Peyer's patch (tissue), 4 donors: ENCODE data around the gene DDX19B. TPM values are rescaled to one million over a fixed set of nuclear protein-coding genes. Genes with fewer than 3 reads are reported as not detected.
"Not testable (repeated sequence)": the region's sequence is repeated elsewhere in the genome, so short reads cannot be mapped to it uniquely, and the experiment has no call there.

Experiments used
- DNase-seq, 3 donors: peaks; one replicate each; pipeline ENCODE4 v3.0.0-alpha.2; 2017 to 2019
- H3K27ac ChIP-seq, 4 donors: fragments of 200-600 bp; sonication (generic); one replicate each; pipeline ENCODE4 v1.5.1; 2016 to 2019
- H3K27me3 ChIP-seq, 2 donors: fragments of 200-600 bp; sonication (generic); one replicate each; pipeline ENCODE4 v1.5.1; 2019
- H3K36me3 ChIP-seq, 3 donors: fragments of 200-600 bp; sonication (generic); one replicate each; pipeline ENCODE4 v1.5.1; 2016 to 2019
- H3K4me1 ChIP-seq, 4 donors: fragments of 200-600 bp; sonication (generic); one replicate each; pipeline ENCODE4 v1.5.1; 2016 to 2019
- H3K4me3 ChIP-seq, 4 donors: fragments of 200-600 bp; sonication (generic); 1 replicate in 3 of 4; 2 replicates in 1 of 4; pipeline ENCODE4 v1.5.1; 2016 to 2019; ENCODE audit warnings: mild to moderate bottlenecking in 1 of 4
- H3K9me3 ChIP-seq, 4 donors: fragments of 200-600 bp; sonication (generic); one replicate each; pipeline ENCODE4 v1.5.1; 2016 to 2019; ENCODE audit warnings: mild to moderate bottlenecking in 1 of 4
- CTCF ChIP-seq, 6 experiments: fragments of 450-650 bp in 4 of 6; fragments of 200-600 bp in 2 of 6; sonication (generic) in 1 of 6; IDR thresholded peaks; one replicate each; pipeline ENCODE4 v1.5.1; 2017 to 2019; ENCODE audit warnings: antibody characterized with exemption in 6 of 6, mild to moderate bottlenecking in 3 of 6, moderate library complexity in 1 of 6
- POLR2A ChIP-seq, 2 donors: fragments of 450-650 bp; IDR thresholded peaks; one replicate each; pipeline ENCODE4 v1.5.1; 2017; ENCODE audit warnings: antibody characterized with exemption in 2 of 2, mild to moderate bottlenecking in 2 of 2, moderate library complexity in 2 of 2
- total RNA-seq, 4 donors: library from RNA; depleted of rRNA; stranded (reverse); fragments of >200 nt; gene quantifications; one replicate each; pipeline ENCODE4 v1.1.0, GENCODE V29; 2016

Gene DDX19B
- total RNA-seq, result 10 to 100 TPM; 26.2 to 53.4 (median 42.1) TPM

- Histone ChIP-seq H3K36me3 (peaks cover 0 to 6% (median 0%) of the 10 kb centered on the region in 3 donors), H3K27me3 (no peaks in the 10 kb centered on the region), H3K4me1 (peaks cover 0 to 10% (median under 1%) of the 10 kb centered on the region in 4 donors), H3K4me3 (peak within 1 kb of the TSS; percentile 75 to 96 (median 80)), H3K9me3 (no peaks in the 10 kb centered on the region), H3K27ac (peak within 1 kb of the TSS; percentile 93 to 98 (median 95))
- TF ChIP-seq POLR2A (IDR thresholded peaks at IDR 0.05), result peak in 1 of 2 donors; percentile 59
- TF ChIP-seq CTCF (IDR thresholded peaks at IDR 0.05), result peak in 1 of 6 experiments; percentile 10
- DNase-seq, result peak; percentile 83 to 90 (median 84)
Measured at GRCh38 chr16:70298988-70299938, at the start of gene DDX19B. Gene DDX19B (plus strand): TSS chr16:70299186. CDS start chr16:70299298, 112 bp downstream.

- H3K4me1 ChIP-seq, result peaks cover 0 to 21% (median 9%) of the 10 kb centered on the region in 4 donors
- H3K4me3 ChIP-seq, result peak overlapping the region in 1 of 4 donors; percentile 78
- DNase-seq, H3K27me3 ChIP-seq, H3K27ac ChIP-seq, H3K9me3 ChIP-seq: not testable (repeated sequence)
- H3K36me3 ChIP-seq, result peaks cover 0 to 21% (median 0%) of the 10 kb centered on the region in 3 donors
Measured at GRCh38 chr16:70249697-70250096, 49.3 kb upstream of the DDX19B start.

GRCh38 chr16:70250748-70251628 is 48.0 kb upstream of the DDX19B start:
- Histone ChIP-seq H3K27me3 (no peaks in the 10 kb centered on the region), H3K36me3 (peaks cover 0 to 32% (median 0%) of the 10 kb centered on the region in 3 donors), H3K4me1 (peaks cover 0 to 21% (median 9%) of the 10 kb centered on the region in 4 donors), H3K4me3 (peak overlapping the region; percentile 78 to 84 (median 78)), H3K27ac (peak overlapping the region; percentile 71 to 96 (median 92)), H3K9me3 (no peaks in the 10 kb centered on the region)
- peak; percentile 24 to 74 (median 60) for DNase-seq
- TF ChIP-seq CTCF (IDR thresholded peaks at IDR 0.05) (peak in 2 of 6 experiments; percentile 21 to 42), POLR2A (IDR thresholded peaks at IDR 0.05) (no peak)

GRCh38 chr16:70251629-70252354 is 47.2 kb upstream of the DDX19B start, which contains the start of gene EXOSC6:
Gene EXOSC6 (minus strand): TSS chr16:70251940. CDS start chr16:70251900, 40 bp downstream.
- Histone ChIP-seq H3K36me3 (peaks cover 0 to 40% (median 0%) of the 10 kb centered on the region in 3 donors), H3K4me3 (peak within 1 kb of the TSS; percentile 78 to 84 (median 78)), H3K27me3 (no peaks in the 10 kb centered on the region), H3K9me3 (no peaks in the 10 kb centered on the region), H3K4me1 (peaks cover 0 to 21% (median 9%) of the 10 kb centered on the region in 4 donors), H3K27ac (peak within 1 kb of the TSS; percentile 74 to 96 (median 92))
- DNase-seq, result peak; percentile 85 to 96 (median 95)
- peak; percentile 89 to 97 (median 94) for TF ChIP-seq CTCF (IDR thresholded peaks at IDR 0.05)
- peak; percentile 66 to 84 for TF ChIP-seq POLR2A (IDR thresholded peaks at IDR 0.05)

GRCh38 chr16:70252355-70252988 is 46.5 kb upstream of the DDX19B start:
- H3K27ac ChIP-seq, result peak overlapping the region in 2 of 4 donors; percentile 93 to 96

More at GRCh38 chr16:70252355-70252988, 46.5 kb upstream of the DDX19B start:
- H3K4me3 ChIP-seq, result no peak overlapping the region
- peaks cover 0 to 21% (median 9%) of the 10 kb centered on the region in 4 donors for H3K4me1 ChIP-seq
- DNase-seq, result no peak
- peaks cover 0 to 47% (median 0%) of the 10 kb centered on the region in 3 donors for H3K36me3 ChIP-seq
- H3K9me3 ChIP-seq, result no peaks in the 10 kb centered on the region
- H3K27me3 ChIP-seq, result no peaks in the 10 kb centered on the region
- TF ChIP-seq POLR2A (IDR thresholded peaks at IDR 0.05) (no peak), CTCF (IDR thresholded peaks at IDR 0.05) (peak in 3 of 6 experiments; percentile 4 to 19 (median 5))
